HG03575 (cell line): ENCODE results near the gene ZNF543.
"Not testable (repeated sequence)": the region's sequence is repeated elsewhere in the genome, so short reads cannot be mapped to it uniquely, and the experiment has no call there.

Experiments
- ATAC-seq: cut with Tn5 transposase; IDR thresholded peaks from one replicate; pipeline ENCODE4 v1.9.1; 2021; ENCODE audit not compliant: unreplicated experiment, insufficient number of reproducible peaks, low FRiP score; ENCODE audit errors: extremely low read depth

Gene ZNF543

DNA sequence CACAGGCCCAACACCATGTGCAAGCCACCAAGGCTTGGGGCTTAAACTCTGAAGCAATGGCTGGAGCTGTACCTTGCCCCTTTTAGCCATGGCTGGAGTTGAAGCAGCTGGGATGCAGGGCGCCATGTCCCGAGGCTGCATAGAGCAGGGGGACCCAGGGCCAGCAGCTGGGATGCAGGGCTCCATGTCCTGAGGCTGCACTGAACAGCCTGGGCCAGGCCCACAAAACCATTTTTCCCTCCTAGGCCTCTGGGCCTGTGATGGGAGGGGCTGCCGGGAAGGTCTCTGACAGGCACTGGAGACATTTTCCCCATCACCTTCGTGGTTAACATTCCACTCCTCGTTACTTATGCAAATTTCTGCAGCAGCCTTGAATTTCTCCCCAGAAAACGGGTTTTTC is 53.9 kb downstream of the ZNF543 start:
- no peak for ATAC-seq

DNA sequence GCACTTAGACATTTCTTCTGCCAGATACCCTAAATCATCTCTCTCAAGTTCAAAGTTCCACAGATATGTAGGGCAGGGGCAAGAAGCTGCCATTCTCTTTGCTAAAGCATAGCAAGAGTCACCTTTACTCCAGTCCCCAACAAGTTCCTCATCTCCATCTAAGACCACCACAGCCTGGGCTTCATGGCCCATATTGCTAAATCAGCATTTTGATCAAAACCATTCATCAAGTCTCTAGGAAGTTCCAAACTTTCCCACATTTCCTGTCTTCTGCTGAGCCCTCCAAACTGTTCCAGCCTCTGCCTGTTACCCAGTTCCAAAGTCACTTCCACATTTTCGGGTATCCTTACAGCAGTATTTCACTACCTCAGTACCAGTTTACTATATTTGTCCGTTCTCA is 54.4 kb downstream of the ZNF543 start:
- ATAC-seq: not testable (repeated sequence)

DNA sequence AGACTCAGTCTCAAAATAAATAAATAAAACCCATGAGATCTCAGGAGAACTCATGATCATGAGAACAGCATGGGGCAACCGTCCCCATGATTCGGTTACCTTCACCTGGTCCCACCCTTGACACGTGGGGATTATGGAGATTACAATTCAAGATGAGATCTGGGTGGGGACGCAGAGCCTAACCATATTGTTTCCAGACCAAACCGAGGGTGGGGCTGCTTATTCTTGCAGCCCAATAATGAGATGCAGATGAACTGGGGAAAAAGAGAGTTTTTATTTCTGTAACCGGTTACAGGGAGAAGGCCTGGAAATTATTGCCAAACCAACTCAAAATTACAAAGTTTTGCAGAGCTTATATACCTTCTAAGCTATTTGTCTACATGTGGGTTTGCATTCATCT is 55.9 kb downstream of the ZNF543 start:
- no peak for ATAC-seq

DNA sequence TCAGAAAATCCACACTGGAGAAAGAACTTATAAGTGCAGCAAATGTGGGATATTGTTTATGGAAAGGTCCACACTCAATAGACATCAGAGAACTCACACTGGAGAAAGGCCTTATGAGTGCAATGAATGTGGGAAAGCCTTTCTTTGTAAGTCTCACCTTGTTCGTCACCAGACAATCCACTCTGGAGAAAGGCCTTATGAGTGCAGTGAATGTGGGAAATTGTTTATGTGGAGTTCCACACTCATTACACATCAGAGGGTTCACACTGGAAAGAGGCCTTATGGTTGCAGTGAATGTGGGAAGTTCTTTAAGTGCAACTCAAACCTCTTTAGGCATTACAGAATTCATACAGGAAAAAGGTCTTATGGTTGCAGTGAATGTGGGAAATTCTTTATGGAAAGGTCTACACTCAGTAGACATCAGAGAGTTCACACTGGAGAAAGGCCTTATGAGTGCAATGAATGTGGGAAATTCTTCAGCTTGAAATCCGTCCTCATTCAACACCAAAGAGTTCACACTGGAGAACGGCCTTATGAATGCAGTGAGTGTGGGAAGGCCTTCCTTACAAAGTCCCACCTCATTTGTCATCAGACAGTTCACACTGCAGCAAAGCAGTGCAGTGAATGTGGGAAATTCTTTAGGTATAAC is 57.4 kb downstream of the ZNF543 start:
- ATAC-seq: no peak
